SIG-M5 treated with dmso at 0.1 percent for 504 hours (cell line): Measurements from ENCODE around the gene DLK1.
A peak's percentile ranks its signal among the peaks of the same experiment; 100 is the strongest.

Source experiments
- DNase-seq: peaks from one replicate; lab custom pipeline; 2025; ENCODE audit not compliant: unreplicated experiment; lab: John Stamatoyannopoulos, UW

The DLK1 gene

GRCh38 chr14:100726550-100727085 is at the start of gene DLK1:
TSS of gene DLK1 (plus strand) at chr14:100726892. CDS start at chr14:100727069, 177 bp downstream.
- DNase-seq: no peak

- no peak for DNase-seq
These were observed 49.5 kb upstream of the DLK1 start for GRCh38 chr14:100677152-100677551.

- DNase-seq: peak; percentile 6
These were observed 48.9 kb upstream of the DLK1 start for GRCh38 chr14:100677554-100678468.

- DNase-seq: no peak
These were observed 48.2 kb upstream of the DLK1 start for GRCh38 chr14:100678469-100678828.

GRCh38 chr14:100679153-100679552 is 47.5 kb upstream of the DLK1 start:
- DNase-seq: no peak

- DNase-seq: no peak
These were observed 46.8 kb upstream of the DLK1 start for GRCh38 chr14:100679707-100680438.

GRCh38 chr14:100680439-100681051 is 46.1 kb upstream of the DLK1 start:
- no peak for DNase-seq

- no peak for DNase-seq
These were observed 45.6 kb upstream of the DLK1 start for GRCh38 chr14:100681111-100681510.

- DNase-seq: no peak
These were observed 43.9 kb upstream of the DLK1 start for GRCh38 chr14:100682749-100683148.

GRCh38 chr14:100683578-100683977 is 43.1 kb upstream of the DLK1 start:
- no peak for DNase-seq

GRCh38 chr14:100684154-100684553 is 42.5 kb upstream of the DLK1 start:
- DNase-seq: no peak

GRCh38 chr14:100684961-100685360 is 41.7 kb upstream of the DLK1 start:
- DNase-seq: no peak

- DNase-seq: no peak
These were observed 39.8 kb upstream of the DLK1 start for GRCh38 chr14:100686858-100687257.

GRCh38 chr14:100687386-100687785 is 39.3 kb upstream of the DLK1 start:
- no peak for DNase-seq

- DNase-seq: no peak
These were observed 38.6 kb upstream of the DLK1 start for GRCh38 chr14:100688051-100688450.

- no peak for DNase-seq
These were observed 37.9 kb upstream of the DLK1 start for GRCh38 chr14:100688598-100689461.

GRCh38 chr14:100690672-100691071 is 36.0 kb upstream of the DLK1 start:
- no peak for DNase-seq

GRCh38 chr14:100691395-100692056 is 35.2 kb upstream of the DLK1 start:
- DNase-seq: no peak

- no peak for DNase-seq
These were observed 34.4 kb upstream of the DLK1 start for GRCh38 chr14:100692256-100692655.
